ENCODE results near the gene PEX5L. TPM values are rescaled to one million over a fixed set of nuclear protein-coding genes. Genes with fewer than 3 reads are reported as not detected.
"Not testable (repeated sequence)": the region's sequence is repeated elsewhere in the genome, so short reads cannot be mapped to it uniquely, and the experiment has no call there.

PEX5L gene, protein sequence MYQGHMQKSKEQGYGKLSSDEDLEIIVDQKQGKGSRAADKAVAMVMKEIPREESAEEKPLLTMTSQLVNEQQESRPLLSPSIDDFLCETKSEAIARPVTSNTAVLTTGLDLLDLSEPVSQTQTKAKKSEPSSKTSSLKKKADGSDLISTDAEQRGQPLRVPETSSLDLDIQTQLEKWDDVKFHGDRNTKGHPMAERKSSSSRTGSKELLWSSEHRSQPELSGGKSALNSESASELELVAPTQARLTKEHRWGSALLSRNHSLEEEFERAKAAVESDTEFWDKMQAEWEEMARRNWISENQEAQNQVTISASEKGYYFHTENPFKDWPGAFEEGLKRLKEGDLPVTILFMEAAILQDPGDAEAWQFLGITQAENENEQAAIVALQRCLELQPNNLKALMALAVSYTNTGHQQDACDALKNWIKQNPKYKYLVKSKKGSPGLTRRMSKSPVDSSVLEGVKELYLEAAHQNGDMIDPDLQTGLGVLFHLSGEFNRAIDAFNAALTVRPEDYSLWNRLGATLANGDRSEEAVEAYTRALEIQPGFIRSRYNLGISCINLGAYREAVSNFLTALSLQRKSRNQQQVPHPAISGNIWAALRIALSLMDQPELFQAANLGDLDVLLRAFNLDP
- polyA plus RNA-seq (ENCODE audit: insufficient read length in 4 of 4) = under 1 TPM; 0.23 to 0.78 (median 0.48) TPM

DNA sequence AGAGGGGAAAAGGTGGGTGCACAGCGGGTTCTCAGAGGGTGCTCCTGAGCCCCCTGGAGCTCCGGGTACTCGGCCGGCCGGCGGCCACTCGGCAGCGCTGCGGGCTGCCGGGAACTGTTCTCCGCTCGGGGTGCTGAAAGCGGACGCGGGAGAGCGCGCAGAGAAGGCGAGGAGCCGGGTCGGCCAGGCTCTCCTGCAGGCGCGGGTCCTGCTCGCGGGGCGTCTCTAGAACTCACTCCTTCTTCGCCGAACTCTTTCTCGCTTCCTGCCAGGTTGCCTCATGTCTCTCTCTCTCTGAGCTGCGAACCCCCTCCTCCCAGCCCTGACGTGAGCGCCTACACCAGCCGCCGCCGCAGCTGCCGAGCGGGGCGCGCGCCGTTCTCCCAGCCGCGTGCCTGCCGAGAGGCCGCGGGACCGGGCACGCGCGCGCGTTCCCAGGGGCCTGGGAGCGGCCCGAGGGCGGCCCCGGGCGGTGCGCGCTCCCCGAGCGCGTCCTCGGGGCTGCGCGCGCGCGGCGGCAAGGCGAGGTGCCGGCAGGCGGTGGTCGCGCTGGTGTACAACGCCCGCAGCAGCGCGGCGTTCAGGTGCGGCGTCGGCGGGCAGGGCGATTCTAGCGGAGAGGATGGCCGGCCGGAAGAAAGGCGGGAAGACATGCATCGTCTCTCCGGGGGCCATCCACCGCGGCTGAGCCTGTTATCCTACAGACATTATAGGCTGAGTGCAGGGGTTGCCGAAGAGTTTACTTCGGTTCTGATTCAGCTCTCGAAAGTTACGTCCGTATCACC lies at the start of gene PEX5L:
TSS of gene PEX5L (minus strand) at position 267 of the 785 bp plus-strand sequence. CDS start 338 bp downstream, outside the sequence.
- peak; percentile 53 to 67 (median 58) for DNase-seq (ENCODE audit: low read depth in 4 of 4, low spot score in 3 of 4)

DNA sequence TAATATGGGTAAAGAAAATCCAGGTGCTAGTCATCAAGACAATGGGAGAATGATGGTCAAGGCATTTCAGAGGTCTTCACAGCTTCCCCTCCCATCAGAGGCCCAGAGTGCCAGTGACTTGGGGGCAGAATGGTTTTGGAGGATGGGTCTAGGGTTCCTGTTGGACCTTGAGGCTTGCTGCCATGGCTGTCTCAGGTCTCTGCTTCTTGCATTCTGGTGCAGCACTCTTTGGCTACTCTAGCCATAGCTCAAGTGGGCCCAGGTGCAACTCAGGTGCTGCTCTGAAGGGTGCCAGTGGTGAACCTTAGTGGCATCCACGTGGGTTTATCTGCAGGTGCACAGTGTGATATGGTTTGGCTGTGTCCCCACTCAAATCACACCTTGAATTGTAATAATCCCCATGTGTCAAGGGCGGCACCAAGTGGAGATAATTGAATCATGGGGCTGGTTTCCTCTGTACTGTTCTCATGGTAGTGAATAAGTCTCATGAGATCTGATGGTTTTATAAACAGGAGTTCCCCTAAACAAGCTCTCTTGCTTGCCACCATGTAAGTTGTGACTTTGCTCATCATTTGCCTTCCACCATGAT lies 48.5 kb upstream of the PEX5L start:
- no peak for DNase-seq (ENCODE audit: low read depth in 4 of 4, low spot score in 3 of 4)

DNA sequence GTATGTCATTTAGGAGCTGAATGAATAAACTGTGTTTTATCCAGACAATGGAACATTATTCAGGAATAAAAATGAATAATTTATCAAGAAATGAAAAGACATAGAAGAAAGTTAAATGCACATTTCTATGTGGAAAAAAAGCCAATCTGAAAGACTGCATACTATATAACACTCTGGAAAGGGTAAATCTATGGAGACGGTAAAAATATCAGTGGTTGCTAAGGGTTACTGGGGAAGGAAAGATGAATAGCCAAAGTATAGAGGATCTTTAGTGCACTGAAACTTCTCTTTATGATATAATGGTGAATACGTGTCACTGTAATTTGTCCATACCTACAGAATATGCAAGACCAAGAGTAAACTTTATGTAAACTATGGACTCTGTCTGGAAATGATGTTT lies 46.0 kb upstream of the PEX5L start:
- no peak for DNase-seq (ENCODE audit: low read depth in 4 of 4, low spot score in 3 of 4)

DNA sequence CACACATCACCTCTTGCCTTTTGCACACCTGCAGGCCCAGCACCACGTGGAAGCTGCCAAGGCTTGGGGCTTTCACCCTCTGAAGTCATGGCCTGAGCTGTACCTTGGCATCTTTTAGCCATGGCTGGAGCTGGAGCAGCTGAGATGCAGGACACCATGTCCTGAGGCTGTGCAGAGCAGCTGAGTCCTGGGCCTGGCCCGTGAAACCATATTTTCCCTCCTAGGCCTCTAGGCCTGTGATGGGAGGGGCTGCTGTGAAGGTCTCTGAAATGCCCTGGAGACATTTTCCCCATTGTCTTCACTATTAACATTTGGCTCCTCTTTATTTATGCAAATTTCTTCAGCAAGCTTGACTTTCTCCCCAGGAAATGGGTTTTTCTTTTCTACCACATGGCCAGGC lies 41.9 kb upstream of the PEX5L start:
- no peak for DNase-seq (ENCODE audit: low read depth in 4 of 4, low spot score in 3 of 4)

DNA sequence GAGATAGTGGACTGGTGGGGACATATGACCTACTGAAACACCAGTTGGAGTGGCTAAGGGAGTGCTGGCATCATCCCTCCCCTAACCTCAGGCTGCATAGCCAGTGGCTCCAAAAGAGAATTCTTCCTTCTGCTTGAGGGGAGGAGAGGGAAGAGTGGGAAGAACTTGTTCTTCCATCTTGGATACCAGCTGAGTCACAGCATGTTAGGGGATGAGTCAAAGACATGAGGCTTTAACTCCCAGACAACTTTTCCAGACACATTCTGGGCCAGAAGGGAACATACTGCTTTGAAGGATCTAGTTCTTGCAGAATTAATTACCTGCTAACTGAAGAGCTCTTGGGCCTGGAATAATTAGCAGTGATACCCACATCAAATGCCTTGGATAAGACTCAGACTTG lies 36.8 kb upstream of the PEX5L start:
- no peak for DNase-seq (ENCODE audit: low read depth in 4 of 4, low spot score in 3 of 4)

DNA sequence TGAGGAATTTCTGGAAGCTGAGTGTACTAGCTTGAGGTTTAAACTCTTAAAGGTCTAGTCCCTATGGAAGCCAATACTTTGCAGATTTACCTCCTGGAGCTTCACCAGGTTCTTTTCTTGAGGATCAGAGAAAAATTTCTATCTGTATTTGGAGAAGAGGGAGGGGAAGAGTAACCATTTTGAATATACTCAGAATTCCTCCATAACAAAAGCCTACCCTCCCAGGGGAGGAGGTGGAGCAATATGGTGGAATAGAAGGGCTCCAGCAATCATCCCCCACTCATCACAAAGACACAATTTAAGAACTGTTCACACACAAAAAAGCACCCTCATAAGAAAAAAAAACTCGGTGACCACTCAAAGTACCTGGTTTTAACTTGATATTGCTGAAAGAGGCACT lies 36.0 kb upstream of the PEX5L start:
- no peak for DNase-seq (ENCODE audit: low read depth in 4 of 4, low spot score in 3 of 4)

DNA sequence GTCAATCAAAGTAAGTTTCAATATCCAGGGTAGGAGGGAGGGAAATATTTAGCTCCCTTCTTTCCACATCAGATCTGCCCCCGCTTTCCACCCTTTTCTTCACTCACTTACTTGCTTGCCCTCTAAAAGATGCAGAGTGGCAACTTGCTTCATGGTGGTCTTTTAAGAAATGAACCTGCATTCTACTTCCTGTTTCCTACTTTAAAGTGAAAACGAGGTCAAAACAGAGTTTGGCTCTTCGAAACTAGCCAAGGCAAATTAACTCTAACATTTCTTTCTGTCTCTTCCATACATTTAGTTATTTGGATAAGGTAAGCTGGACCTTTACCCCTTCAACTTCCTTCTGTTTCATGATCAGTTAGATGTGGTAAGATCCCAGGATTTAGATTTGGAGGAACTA lies 34.2 kb upstream of the PEX5L start:
- DNase-seq (ENCODE audit: low read depth in 4 of 4, low spot score in 3 of 4) = no peak

DNA sequence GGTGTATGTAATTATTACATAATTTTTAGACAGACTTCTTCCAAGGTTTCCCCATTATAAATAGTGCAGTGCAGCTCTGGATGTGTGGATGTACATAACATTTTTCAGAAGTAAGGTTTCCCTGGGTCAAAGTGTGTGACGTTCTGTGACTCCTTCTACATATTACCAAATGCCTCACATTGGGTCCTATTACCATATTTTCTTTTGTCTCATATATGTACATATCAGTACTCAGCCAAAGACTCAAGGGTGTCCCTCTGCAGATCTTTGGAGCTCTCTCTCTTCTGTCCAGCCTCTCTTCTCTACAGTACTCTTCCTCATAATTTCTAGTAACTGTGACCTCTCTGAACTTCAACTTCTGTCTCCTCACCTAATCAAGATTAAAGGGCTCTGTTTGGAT lies 31.3 kb upstream of the PEX5L start:
- DNase-seq (ENCODE audit: low read depth in 4 of 4, low spot score in 3 of 4) = no peak

DNA sequence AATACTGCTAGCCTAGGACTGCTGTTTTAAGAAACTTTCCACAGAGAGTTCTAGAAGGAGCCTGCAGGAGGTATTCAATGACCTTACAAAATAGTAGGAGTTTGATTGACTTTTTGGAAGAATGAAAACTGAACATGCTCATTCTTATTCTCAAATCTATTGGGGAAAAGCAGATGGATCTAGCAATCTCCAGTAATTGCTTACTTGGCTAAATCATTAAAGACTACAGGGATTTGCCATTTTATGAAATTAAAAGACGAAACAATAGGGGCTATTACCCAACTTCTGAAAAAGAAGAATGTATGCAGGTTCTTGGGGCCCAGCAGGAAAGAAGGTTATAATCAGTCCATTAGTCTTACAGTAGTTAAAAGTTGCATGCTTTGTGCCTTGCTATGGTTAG lies 29.9 kb upstream of the PEX5L start:
- no peak for DNase-seq (ENCODE audit: low read depth in 4 of 4, low spot score in 3 of 4)

DNA sequence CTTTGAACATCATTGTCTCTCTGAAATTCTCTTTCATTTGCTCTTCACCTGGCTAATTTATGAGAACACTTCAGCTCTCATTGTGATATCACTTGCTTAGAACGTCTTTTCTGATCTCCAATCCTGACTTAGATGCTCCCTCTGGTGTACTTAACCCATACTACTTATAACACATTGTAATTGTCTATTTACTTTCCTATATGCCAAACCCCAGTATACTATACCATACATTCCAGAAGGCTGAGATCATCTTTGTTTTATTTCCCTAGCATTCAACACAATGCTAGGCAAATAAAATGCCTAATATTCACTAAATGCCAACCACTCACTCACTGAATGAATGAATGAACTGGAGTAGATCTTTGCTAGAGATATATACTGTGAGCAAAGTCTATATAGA lies 27.0 kb upstream of the PEX5L start:
- no peak for DNase-seq (ENCODE audit: low read depth in 4 of 4, low spot score in 3 of 4)

DNA sequence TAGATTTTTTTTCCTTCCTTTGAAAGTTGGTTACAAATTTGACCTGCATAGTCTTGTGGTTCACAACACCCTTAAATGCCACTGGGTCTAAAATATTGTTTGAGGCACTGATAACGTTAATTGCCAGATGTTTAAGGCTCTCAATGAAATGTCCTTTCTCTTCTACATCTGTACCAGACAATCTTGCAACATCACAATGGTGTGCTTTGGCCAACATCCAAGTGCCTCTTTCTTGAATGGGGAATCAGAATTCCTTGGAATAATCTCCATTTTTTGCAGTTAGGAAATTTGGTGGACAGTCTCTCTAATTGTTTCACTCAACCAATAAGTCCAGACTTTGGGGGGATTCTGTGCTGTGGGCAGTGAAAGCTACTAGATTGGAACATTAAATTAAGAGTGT lies 26.0 kb upstream of the PEX5L start:
- DNase-seq (ENCODE audit: low read depth in 4 of 4, low spot score in 3 of 4) = no peak

DNA sequence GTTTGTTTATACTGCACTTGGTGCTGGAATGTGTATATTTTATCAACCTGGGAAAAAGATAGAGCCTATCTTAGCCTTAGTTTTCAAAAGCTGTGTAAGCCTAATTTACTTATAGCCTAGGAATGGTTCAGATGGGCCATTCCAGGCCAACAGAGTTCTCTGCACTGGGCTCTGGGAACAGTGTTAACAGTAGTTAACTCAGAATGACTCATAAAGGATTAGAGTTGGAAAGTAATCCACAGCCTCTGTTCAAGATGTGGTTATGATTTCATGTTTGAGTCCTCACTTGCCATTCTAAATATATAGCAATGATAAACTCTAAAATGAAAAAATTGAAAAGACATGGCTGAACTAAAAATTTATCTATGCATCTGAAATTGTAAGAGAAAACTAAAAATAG lies 22.6 kb upstream of the PEX5L start:
- no peak for DNase-seq (ENCODE audit: low read depth in 4 of 4, low spot score in 3 of 4)

DNA sequence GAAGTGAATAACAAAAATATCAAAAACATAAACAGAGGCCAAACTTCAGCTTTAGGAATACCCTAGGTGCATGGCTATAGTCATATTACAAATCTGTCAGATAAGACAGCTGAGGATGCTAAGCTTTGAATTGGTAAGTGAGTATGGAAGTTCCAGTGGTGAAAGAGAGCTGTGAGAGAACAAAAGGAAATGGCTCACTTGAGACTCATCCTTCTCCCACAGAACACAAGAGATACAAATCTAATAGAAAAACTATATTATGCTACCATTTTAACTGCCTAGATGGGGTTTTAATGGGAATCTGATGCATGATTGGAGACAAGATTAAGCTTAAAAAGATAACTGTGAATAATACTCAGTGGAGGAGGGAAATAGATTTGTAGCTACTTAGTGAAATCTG lies 21.5 kb upstream of the PEX5L start:
- no peak for DNase-seq (ENCODE audit: low read depth in 4 of 4, low spot score in 3 of 4)

DNA sequence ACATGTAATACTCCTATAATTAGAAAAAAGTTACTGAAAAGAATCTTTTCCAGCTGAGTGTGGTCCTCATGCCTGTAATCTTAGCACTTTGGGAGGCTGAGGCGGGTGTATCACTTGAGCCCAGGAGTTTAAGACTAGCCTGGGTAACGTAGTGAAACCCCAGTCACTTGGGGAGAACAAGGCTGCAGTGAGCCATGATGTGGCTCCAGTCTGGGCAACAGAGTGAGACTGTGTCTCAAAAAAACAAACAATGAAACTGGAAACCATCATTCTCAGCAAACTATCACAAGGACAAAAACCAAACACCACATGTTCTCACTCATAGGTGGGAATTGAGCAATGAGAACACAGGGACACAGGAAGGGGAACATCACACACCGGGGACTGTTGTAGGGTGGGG lies 18.9 kb upstream of the PEX5L start:
- not testable (repeated sequence) for DNase-seq (ENCODE audit: low read depth in 4 of 4, low spot score in 3 of 4)

DNA sequence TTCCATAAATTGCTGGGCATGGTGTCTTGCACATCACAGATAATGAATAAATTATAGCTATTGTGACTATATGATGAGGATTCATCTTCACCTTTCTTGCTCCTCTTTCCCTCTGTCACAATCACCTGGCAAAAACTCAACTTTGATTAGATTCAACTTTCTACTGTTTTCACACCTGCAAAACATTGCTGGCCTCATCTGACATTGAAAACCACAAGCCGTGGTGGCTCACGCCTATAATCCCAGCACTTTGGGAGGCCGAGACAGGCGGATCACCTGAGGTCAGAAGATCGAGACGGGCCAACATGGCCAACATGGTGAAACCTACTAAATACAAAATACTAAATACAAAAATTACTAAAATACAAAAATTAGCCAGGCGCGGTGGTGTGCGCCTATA lies 12.7 kb upstream of the PEX5L start:
- DNase-seq (ENCODE audit: low read depth in 4 of 4, low spot score in 3 of 4) = no peak

DNA sequence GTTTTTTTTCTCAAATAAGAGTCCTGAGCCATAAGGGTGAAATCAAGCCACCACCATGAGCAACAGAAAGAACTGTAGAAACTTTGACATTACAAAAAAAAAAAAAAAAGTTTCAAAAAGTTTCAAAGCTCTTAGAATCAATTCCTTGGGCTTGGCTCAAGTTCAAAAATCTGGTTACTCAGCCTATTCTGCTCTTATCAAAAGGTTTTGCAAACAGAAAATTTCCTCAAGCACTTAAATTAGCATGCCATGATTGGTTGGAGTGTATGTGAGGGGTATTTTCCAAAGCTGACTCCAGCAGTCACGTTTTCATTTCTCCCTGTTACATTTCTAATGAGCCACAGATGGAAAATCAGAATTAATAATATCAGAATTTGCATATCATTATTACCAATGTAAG lies 12.1 kb upstream of the PEX5L start:
- DNase-seq (ENCODE audit: low read depth in 4 of 4, low spot score in 3 of 4) = no peak

DNA sequence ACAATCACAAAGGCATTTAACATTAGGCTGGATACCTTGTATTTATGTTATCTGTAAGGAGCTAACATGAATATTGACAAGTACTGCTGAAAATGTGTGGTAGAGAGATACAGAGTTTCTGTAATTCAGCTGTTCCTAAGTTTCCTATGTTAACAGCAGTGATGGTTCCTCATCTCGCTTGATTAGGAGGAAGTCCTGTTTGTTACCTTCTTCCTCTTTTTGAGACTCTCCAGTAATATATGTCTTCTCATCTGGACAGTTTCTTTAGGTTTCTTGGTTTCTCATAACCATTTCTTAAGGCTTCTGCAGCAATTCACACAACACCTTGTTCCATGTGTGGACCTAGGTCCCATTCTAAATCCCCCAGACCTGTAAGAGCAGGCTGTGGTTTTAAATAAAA lies 11.4 kb upstream of the PEX5L start:
- DNase-seq (ENCODE audit: low read depth in 4 of 4, low spot score in 3 of 4) = no peak

DNA sequence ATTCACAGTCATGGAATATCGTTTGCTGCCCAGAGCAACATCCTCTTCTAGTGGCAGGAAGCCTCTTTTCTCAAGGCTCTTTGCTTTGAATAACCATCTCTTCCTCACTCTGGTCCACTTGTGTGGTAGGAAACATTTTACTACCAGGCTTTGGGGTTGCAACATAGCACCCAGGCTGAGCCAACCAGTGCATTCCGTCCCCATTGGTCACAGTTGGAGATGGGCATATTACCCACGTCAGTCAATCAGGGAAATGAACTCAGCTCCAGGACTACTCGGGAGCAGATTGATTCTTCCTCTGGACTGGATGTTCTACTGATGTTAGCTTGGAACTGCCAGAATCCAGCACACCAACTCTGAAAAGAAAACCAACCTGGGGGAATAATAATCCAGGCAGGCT lies 4.2 kb upstream of the PEX5L start:
- DNase-seq (ENCODE audit: low read depth in 4 of 4, low spot score in 3 of 4) = no peak

DNA sequence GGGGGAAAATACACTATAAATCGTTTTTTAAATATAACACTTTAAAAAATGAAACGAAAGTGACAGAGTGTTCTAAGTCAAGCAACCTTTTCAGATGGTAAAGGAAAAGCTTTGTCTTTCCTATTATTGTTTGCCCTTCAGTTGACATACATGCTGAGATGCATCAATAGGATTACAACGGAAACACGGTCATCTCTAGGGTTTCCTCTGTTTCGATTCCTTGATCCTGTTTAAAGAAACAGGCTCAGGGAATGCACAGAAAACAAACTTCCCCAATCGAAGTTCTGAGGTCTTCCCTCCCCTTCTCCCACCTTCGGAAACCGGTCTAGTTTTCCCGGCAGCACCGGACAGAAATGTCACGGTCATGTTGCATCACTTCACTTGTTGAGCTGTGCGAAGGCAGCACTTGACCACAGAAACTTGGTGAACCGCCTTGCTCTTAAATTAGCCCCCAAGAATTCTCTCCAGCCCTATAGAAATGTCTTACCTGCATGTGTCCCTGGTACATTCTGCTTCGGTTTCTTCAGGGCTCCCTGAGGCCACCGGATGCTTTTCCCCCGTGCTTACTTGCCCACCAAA lies 556 bp downstream of the PEX5L start:
- peak in 1 of 4 donors; percentile 3 for DNase-seq (ENCODE audit: low read depth in 4 of 4, low spot score in 3 of 4)

DNA sequence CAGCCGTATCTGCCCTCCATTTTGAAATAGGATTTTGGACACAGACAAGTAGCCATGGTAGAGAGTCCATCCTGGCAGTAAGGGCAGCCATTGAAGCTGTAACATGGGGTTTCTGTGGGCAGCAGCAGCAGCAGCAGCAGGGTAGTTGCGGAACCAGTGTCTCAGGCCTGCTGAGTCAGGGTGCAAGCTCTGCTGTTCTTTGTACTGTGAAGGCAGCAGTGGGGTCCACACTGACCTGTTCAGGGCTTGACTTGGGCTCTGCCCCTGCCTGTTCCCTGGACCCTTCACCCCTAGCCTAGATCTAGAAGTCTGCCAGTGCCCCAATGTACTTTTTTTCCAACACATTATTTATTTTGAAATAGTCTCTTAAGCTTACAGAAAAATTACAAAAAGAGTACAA lies 9.7 kb downstream of the PEX5L start:
- DNase-seq (ENCODE audit: low read depth in 4 of 4, low spot score in 3 of 4) = no peak

DNA sequence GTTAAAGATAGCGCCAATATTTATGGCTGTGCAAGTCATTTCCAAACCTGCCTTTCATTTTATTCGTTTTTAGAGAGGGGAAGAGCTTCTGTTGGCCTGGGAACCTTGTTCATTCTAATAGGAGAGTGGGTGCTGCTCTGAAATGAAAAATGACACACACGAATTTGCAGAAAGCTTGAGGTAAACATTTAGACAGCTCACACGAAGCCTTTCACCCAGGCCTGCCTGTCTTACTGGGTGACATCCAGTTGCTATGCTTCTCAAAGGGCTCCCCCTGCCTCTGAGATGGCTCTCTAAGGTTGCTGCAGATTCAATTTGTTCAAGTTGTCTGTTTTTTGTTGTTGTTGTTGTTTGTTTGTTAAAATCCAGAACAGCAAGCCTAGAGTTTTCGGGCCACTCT lies 18.2 kb downstream of the PEX5L start:
- DNase-seq (ENCODE audit: low read depth in 4 of 4, low spot score in 3 of 4) = no peak
